ENCODE measurements around the gene DNAJC3.
"Not testable (repeated sequence)": the region's sequence is repeated elsewhere in the genome, so short reads cannot be mapped to it uniquely, and the experiment has no call there.

Gene DNAJC3

GRCh38 chr13:95712846-95713245 lies 35.9 kb downstream of the DNAJC3 start:
- DNase-seq (ENCODE audit: low read depth in 2 of 2, low spot score in 1 of 2), result not testable (repeated sequence)

DNA sequence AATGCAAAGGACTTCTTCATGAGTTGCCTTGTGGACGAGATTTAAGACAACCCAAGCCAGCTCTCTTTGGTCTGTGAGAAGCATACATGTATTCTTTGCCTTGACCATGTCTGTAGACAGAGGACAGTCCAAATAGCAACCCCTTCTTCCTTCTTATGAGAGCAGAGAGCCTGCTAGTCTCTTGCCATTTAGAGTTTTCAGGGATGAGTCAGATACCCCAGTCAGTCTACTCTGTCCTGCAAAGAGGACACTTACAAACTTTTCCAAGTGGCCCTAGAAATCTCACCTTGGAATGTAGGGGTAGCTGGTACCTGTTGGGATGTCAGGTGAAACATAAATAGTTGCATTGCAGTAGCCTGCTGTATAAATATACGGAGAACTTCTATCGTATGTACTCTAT lies 36.7 kb downstream of the DNAJC3 start:
- DNase-seq (ENCODE audit: low read depth in 2 of 2, low spot score in 1 of 2), result no peak

- DNase-seq (ENCODE audit: low read depth in 2 of 2, low spot score in 1 of 2), result no peak
Observed at GRCh38 chr13:95714142-95714832, 37.3 kb downstream of the DNAJC3 start.

- DNase-seq (ENCODE audit: low read depth in 2 of 2, low spot score in 1 of 2), result no peak
Observed at GRCh38 chr13:95716231-95716630, 39.3 kb downstream of the DNAJC3 start.

DNA sequence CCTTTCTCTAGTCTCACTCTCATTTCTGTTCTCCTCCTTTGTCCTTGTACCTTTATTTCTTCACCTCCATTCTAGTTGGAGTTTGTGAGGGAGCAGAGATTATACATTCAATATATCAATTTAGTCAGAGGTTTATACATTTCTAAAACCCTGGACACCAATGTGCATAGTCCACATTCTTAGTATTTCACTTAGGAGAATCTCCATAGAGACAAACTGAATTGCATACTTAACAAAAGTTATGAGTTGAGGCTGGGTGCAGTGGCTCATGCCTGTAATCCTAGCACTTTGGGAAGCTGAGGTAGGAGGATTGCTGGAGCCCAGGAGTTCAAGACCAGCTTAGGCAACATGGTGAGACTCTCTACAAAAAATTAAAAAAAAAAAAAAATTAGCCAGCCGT lies 45.3 kb downstream of the DNAJC3 start:
- DNase-seq (ENCODE audit: low read depth in 2 of 2, low spot score in 1 of 2), result no peak

DNA sequence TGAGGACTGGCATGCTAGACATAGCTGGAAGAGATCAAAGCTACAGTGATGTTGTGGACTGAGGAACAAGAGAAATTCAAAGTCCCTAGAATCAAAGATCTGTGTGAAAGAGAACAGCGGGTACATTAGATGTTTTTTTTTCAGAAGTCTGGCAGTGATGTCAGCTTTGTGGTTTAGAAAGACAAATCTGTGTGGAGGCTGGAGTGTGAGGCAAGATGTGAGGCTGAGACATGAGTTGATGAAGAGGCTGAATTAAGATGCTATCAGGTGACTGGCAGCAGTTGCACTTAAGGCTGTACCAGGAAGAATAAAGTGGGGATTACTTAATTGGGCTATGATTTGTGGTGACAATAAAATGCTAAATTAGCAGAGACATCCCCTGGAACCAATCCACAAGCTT lies 46.5 kb downstream of the DNAJC3 start:
- no peak for DNase-seq (ENCODE audit: low read depth in 2 of 2, low spot score in 1 of 2)

DNA sequence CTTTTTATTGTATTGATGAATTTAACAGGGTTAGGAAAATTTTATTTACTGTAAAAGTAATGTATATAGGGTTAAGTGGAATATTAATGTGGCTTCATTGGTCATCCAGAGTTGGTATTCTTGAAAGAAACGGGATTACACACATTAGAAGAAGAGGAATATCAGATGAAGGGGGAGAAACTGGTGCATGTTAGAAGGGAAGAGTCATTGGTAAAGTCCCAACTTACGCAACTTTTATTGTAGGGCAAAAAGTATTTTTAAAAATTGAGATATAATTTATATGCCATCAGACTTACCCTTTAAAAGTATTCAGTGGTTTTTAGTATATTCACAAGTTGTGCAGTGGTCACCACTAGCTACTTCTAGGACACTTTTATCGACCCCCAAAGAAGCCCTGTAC lies 47.3 kb downstream of the DNAJC3 start:
- DNase-seq (ENCODE audit: low read depth in 2 of 2, low spot score in 1 of 2), result no peak

GRCh38 chr13:95726876-95727275 lies 49.9 kb downstream of the DNAJC3 start:
- DNase-seq (ENCODE audit: low read depth in 2 of 2, low spot score in 1 of 2), result no peak

DNA sequence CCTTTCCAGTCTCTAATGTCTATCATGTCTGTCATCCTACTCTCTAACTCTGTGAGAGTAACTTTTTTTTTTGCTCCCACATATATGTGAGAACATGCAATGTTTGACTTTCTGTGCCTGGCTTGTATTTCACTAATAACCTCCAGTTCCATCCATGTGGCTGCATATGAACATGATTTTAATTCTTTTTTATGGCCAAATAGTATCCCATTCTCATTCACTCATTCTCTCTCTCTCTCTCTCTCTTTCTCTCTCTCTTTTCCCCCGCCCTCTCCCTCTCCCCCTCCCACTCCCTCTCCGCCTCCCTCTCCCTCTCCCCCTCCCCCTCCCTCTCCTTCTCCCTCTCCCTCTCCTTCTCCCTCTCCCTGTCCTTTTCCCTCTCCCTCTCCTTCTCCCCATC lies 52.0 kb downstream of the DNAJC3 start:
- no peak for DNase-seq (ENCODE audit: low read depth in 2 of 2, low spot score in 1 of 2)

DNA sequence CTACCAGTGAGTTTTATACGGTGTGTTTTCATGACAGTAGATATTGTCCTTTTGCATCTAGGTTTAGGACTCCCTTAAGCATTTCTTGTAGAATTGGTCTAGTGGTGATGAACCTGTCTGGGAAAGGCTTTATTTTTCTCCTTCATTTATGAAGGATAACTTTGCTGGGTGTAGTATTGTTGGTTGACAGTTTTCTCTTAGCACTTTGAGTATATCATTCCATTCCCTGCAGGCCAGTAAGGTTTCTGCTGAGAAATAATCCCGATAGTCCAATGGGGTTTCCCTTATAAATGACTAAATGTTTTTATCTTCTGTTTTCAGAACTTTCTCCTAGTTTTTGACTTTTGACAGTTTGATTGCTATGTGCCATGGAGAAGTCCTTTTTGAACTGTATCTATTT lies 57.2 kb downstream of the DNAJC3 start:
- no peak for DNase-seq (ENCODE audit: low read depth in 2 of 2, low spot score in 1 of 2)

DNA sequence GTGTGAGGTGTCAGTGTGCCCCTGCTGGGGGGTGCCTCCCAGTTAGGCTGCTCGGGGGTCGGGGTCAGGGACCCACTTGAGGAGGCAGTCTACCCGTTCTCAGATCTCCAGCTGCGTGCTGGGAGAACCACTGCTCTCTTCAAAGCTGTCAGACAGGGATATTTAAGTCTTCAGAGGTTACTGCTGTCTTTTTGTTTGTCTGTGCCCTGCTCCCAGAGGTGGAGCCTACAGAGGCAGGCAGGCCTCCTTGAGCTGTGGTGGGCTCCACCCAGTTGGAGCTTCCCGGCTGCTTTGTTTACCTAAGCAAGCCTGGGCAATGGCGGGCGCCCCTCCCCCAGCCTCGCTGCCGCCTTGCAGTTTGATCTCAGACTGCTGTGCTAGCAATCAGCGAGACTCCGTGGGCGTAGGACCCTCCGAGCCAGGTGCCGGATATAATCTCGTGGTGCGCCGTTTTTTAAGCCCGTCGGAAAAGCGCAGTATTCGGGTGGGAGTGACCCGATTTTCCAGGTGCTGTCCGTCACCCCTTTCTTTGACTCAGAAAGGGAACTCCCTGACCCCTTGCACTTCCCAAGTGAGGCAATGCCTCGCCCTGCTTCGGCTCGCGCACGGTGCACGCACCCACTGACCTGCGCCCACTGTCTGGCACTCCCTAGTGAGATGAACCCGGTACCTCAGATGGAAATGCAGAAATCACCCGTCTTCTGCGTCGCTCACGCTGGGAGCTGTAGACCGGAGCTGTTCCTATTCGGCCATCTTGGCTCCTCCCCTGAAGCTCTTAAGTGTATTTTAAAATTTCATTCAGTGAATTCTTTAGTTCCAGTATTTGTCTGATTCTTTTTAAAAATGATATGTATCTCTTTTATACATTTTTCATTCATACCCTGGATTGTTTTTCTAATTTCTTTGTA lies 63.4 kb downstream of the DNAJC3 start:
- not testable (repeated sequence) for DNase-seq (ENCODE audit: low read depth in 2 of 2, low spot score in 1 of 2)

GRCh38 chr13:95740979-95741320 lies 64.0 kb downstream of the DNAJC3 start:
- no peak for DNase-seq (ENCODE audit: low read depth in 2 of 2, low spot score in 1 of 2)

- DNase-seq (ENCODE audit: low read depth in 2 of 2, low spot score in 1 of 2), result no peak
Observed at GRCh38 chr13:95741584-95742563, 64.9 kb downstream of the DNAJC3 start.

DNA sequence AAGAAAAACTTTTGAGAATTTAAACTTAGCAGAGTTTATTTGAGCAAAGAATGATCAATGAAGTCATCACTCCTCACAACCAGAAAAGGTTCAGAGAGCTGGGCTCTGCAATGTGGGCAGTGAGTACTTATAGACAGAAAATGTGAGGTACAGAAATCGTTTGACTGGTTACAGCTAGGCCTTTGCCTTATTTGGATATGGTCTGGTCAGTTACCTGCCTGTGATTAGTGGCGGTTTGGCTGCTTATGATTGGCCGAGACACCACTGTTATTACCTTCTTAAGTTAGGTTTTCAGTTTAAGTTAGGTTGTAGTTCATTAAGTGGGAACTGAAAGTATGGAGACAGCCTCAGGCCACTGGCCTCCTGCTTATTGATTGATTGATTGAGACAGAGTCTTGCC lies 66.3 kb downstream of the DNAJC3 start:
- no peak for DNase-seq (ENCODE audit: low read depth in 2 of 2, low spot score in 1 of 2)

DNA sequence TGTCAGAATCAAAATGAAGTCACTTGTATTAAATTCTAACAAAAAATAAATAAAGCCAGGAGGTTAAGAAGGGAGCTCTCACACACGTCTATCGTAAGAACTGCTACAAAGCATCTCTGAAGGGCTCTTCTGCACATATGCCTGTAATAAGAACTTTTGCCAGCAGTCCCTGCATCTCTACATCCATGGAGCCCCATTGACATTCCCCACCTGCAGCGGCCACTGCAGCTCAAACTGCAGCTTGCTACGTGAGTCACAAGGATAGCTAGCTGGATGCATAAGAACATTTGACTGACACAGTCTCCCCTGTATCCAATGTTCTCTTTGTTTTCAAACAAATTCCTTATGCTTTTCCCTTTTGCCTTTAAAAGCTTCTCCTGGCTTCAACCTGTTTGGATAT lies 68.3 kb downstream of the DNAJC3 start:
- no peak for DNase-seq (ENCODE audit: low read depth in 2 of 2, low spot score in 1 of 2)

GRCh38 chr13:95745752-95746151 lies 68.8 kb downstream of the DNAJC3 start:
- no peak for DNase-seq (ENCODE audit: low read depth in 2 of 2, low spot score in 1 of 2)

DNA sequence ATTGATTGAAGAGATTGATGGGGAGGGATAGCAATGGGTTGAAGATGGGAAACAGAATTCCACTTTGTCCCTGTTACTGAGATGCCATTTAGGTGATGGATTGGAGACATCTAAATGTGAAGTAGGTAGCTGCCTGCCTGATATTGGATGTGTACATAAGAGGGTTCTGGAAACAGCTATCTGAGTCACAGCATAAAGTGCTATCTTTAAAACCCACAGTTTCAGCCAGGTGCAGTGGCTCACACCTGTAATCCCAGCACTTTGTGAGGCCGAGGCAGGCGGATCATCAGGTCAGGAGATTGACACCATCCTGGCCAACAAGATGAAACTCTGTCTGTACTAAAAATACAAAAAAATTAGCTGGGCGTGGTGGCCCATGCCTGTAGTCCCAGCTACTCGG lies 72.6 kb downstream of the DNAJC3 start:
- DNase-seq (ENCODE audit: low read depth in 2 of 2, low spot score in 1 of 2), result no peak

DNA sequence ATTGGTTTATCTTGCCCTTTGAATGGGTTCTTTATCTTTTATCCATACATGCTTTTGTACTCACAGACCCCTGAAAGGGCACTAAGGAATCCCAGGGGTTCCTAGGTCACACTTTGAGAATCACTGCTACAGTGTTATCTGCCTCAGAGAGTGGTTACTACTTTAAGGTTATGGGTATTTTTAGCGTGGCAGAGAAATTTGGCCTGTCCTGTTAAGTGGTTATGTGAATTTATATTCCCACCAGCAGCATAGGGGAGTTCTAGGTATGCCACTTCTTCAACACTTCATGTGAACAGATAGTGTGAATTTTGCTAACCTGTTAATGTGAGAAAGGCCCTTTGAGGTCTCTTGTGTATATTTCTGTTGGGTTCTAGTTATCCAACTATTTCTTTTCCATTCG lies 75.7 kb downstream of the DNAJC3 start:
- DNase-seq (ENCODE audit: low read depth in 2 of 2, low spot score in 1 of 2), result no peak

GRCh38 chr13:95754069-95754468 lies 77.1 kb downstream of the DNAJC3 start:
- DNase-seq (ENCODE audit: low read depth in 2 of 2, low spot score in 1 of 2), result no peak

- no peak for DNase-seq (ENCODE audit: low read depth in 2 of 2, low spot score in 1 of 2)
Observed at GRCh38 chr13:95756072-95756471, 79.1 kb downstream of the DNAJC3 start.

- not testable (repeated sequence) for DNase-seq (ENCODE audit: low read depth in 2 of 2, low spot score in 1 of 2)
Observed at GRCh38 chr13:95762626-95763025, 85.7 kb downstream of the DNAJC3 start.
